Neural crest cell (in vitro differentiated cells): ENCODE results near the gene ULBP3. TPM values are rescaled to one million over a fixed set of nuclear protein-coding genes. Genes with fewer than 3 reads are reported as not detected.
"Not testable (repeated sequence)": the region's sequence is repeated elsewhere in the genome, so short reads cannot be mapped to it uniquely, and the experiment has no call there.

Source experiments
- DNase-seq: peaks from one replicate; pipeline ENCODE4 v3.0.0; 2021; ENCODE audit warnings: low read depth, mixed read lengths, low spot score
- H3K27ac Mint-ChIP-seq: one replicate; pipeline ENCODE4 v1.8.0; 2021; ENCODE audit warnings: mild to moderate bottlenecking, mixed read lengths; ENCODE audit not compliant: unreplicated experiment
- H3K27me3 Mint-ChIP-seq: 2 replicates; pipeline ENCODE4 v1.8.0; 2021; ENCODE audit warnings: low read depth, mild to moderate bottlenecking, mixed read lengths
- H3K36me3 Mint-ChIP-seq: 2 replicates; pipeline ENCODE4 v1.8.0; 2021; ENCODE audit warnings: low read depth, mild to moderate bottlenecking, mixed read lengths
- H3K4me1 Mint-ChIP-seq: 2 replicates; pipeline ENCODE4 v1.8.0; 2021; ENCODE audit warnings: mixed read lengths
- H3K4me3 Mint-ChIP-seq: one replicate; pipeline ENCODE4 v1.8.0; 2021; ENCODE audit warnings: mild to moderate bottlenecking, mixed read lengths
- H3K9me3 Mint-ChIP-seq: 2 replicates; pipeline ENCODE4 v1.8.0; 2021; ENCODE audit warnings: mixed read lengths
- total RNA-seq: library from RNA; stranded (reverse); gene quantifications from 2 replicates; pipeline ENCODE4 v1.2.1, GENCODE V29; 2021
- TF ChIP-seq, protein P1 (sequence below): fragments of 200-600 bp; sonication (generic); conservative IDR thresholded peaks from 2 replicates; pipeline ENCODE4 v1.5.0; 2021; ENCODE audit warnings: antibody characterized with exemption, mild to moderate bottlenecking

ULBP3 gene
- total RNA-seq, 1 donor from 2014 or later = 17.5 TPM

DNA sequence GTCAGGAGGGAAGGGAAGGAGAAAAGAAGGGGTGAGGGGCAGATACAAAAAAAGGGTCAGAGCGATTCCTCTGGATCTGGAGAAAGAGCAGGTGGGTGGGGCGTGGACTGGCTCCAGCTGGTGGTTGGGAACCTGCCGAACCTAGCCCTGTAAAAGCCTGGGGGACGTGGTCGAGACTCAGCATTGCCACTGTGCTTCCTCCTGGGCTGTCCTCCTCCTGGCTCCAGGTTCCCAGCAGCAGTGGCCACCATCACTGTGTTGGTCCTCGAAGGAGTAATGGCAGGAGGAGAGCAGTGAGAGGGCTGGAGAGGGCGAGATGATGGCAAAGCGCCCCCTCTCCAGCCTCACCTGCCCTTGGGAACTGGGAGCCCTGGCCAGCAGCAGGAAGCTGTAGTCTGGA, 40.1 kb downstream of the ULBP3 start:
- no peak for DNase-seq
- no peak overlapping the region for H3K4me3 Mint-ChIP-seq
- TF ChIP-seq, protein P1, sequence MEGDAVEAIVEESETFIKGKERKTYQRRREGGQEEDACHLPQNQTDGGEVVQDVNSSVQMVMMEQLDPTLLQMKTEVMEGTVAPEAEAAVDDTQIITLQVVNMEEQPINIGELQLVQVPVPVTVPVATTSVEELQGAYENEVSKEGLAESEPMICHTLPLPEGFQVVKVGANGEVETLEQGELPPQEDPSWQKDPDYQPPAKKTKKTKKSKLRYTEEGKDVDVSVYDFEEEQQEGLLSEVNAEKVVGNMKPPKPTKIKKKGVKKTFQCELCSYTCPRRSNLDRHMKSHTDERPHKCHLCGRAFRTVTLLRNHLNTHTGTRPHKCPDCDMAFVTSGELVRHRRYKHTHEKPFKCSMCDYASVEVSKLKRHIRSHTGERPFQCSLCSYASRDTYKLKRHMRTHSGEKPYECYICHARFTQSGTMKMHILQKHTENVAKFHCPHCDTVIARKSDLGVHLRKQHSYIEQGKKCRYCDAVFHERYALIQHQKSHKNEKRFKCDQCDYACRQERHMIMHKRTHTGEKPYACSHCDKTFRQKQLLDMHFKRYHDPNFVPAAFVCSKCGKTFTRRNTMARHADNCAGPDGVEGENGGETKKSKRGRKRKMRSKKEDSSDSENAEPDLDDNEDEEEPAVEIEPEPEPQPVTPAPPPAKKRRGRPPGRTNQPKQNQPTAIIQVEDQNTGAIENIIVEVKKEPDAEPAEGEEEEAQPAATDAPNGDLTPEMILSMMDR = no peak
- peaks cover 46% of the 10 kb centered on the region for H3K27me3 Mint-ChIP-seq
- H3K27ac Mint-ChIP-seq = no peak overlapping the region
- no peaks in the 10 kb centered on the region for H3K36me3 Mint-ChIP-seq
- H3K4me1 Mint-ChIP-seq = no peaks in the 10 kb centered on the region
- no peaks in the 10 kb centered on the region for H3K9me3 Mint-ChIP-seq

DNA sequence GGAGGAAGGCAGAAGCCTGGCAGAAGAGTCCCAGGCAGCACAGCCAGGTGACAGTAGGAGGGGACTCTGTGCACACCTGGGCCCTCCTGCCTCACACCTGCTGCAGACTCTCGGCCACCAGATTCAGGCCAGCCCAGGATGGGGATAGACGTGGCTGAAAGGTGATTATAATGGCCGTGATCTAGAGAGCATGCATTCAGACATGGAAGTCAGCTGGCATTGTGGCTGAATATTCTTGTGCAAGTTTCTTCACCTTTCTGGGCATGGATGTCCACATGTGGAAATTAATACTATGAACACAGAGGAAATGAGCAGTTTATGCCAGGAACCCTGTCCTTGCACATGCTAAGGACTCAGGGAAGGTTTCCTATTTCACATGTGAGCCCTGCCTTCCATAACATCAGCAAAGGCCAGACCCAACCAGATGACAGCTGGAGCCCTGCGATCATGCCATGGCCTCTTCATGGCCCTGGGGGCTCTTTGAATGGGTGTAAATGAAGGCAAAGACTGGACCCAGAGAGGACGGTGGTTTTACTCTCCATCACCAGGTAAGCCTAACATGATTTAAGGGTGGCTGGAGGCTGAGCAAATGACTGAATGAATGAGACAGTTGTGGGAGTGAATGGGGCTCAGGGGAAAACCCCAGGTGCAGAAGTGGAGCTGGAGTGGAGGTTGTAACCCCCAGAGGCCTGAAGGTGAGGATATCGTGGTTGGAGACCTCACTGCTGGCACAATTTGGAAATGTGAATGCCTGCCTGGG, 40.9 kb downstream of the ULBP3 start:
- Mint-ChIP-seq H3K27ac (no peak overlapping the region), H3K36me3 (no peaks in the 10 kb centered on the region), H3K27me3 (peaks cover 38% of the 10 kb centered on the region), H3K4me3 (no peak overlapping the region), H3K9me3 (no peaks in the 10 kb centered on the region), H3K4me1 (no peaks in the 10 kb centered on the region)
- no peak for DNase-seq
- TF ChIP-seq, protein P1 = no peak

DNA sequence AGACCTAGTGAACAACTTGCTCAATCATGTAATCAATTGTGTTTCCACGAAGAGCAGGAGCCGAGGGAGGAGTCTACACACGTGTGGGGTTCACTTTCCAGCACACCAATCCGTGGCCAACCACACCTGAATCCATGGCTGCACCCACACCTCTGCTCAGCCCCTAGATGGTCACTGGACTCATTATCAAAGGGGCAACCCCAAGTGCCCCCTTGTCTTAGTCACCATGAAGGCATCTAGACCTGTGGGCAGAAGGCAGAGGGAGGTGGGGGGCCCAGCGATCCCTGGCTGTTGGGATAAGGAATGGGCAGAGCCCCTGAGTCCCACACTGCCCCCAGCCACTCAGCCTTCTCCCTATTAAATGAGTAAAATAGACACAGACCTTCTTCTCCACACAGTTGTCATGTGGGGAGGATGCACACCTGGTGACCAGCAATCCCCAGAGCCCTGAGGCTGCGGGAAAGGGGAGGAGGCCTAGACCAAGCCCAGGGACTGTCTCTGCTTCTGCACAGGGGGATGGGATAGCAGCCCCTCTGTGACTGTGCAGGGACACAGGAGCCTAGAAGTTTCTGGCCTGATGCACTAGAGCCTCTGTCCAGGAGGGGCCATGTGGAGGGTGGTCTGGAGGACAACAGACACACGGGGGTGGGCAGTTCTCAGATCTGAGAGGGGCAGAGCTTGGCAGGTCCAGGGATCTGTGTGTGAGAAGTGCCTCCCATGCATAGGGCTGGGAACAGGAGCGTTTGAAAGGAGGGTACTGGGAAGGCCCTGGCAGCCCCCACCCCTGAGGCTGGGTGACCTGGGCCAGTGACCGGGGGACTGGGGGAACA, 41.7 kb downstream of the ULBP3 start:
- H3K4me3 Mint-ChIP-seq = no peak overlapping the region
- no peaks in the 10 kb centered on the region for H3K4me1 Mint-ChIP-seq
- TF ChIP-seq, protein P1 = no peak
- H3K27ac Mint-ChIP-seq = no peak overlapping the region
- no peaks in the 10 kb centered on the region for H3K36me3 Mint-ChIP-seq
- no peaks in the 10 kb centered on the region for H3K9me3 Mint-ChIP-seq
- peaks cover 35% of the 10 kb centered on the region for H3K27me3 Mint-ChIP-seq
- DNase-seq = no peak

DNA sequence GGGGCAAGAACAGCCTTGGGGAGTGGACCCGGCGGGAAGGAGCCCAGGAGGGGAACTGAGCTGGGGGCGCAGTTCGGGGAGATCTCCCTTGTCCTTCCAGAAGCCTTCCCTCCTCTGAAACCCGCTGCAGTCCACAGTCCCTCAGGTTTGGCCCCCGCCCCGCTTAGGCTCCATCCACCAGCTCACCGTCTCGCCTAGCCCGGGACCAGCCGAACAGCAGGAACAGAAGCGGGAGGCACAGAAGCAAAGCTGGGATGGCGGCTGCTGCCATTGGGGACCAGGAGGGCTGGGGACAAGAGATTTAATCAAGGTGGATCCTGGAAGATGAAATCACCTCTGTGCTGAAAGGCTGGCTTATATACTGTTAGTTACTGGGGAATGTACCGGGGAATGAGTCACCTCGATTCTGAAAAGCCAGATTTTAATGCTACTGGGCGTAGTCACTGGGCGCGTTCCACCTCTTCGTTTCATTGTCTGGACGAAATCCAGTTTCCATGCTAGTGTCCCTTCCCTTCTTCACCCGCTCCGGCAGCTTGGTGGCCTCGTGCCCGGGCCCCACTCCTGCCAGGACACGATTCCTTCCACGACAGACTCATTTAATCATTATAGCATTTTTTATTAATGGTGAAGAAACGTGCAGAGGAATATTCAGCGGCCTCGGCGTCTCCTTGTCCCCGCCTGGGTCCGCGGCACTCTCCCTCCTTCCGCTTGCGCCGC, 43.6 kb downstream of the ULBP3 start, which contains the start of gene RAET1L:
Gene RAET1L, minus strand, starts transcription at position 332 of the 717 bp plus-strand sequence. Its CDS starts 61 bp downstream, at position 271.
- Mint-ChIP-seq H3K36me3 (no peaks in the 10 kb centered on the region), H3K27ac (no peak within 1 kb of the TSS), H3K9me3 (no peaks in the 10 kb centered on the region), H3K4me1 (no peaks in the 10 kb centered on the region), H3K4me3 (no peak within 1 kb of the TSS), H3K27me3 (peaks cover 35% of the 10 kb centered on the region)
- DNase-seq = no peak
- TF ChIP-seq, protein P1 = no peak

DNA sequence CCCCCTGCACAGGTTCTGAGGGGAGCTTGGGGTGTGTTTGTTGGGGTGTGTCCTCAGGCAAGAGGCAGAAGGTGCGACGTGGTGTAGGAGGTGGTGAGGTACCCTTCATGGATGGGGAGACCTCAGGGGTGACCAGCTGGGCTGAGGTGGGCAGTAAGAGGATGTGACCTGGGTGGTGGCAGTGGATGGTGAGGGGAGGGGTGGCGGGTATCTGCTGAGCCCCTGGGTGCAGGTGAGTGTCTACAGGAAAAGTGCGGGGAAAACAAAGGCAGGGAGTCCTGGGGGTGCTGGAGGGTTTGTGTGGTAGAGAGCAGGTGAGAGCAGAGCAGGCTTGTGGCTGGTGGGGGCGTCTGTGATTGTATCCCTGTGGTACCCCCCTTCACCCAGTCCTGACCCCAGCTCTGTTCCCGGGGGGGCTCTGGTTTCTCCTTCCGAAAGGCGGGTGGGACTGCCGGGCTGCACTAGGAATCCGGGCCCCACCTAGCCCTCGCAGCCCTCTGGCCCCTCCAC, 44.2 kb downstream of the ULBP3 start:
- no peak overlapping the region for H3K4me3 Mint-ChIP-seq
- no peak for DNase-seq
- H3K27ac Mint-ChIP-seq = no peak overlapping the region
- TF ChIP-seq, protein P1 = no peak
- H3K9me3 Mint-ChIP-seq = no peaks in the 10 kb centered on the region
- no peaks in the 10 kb centered on the region for H3K36me3 Mint-ChIP-seq
- peaks cover 32% of the 10 kb centered on the region for H3K27me3 Mint-ChIP-seq
- H3K4me1 Mint-ChIP-seq = no peaks in the 10 kb centered on the region

DNA sequence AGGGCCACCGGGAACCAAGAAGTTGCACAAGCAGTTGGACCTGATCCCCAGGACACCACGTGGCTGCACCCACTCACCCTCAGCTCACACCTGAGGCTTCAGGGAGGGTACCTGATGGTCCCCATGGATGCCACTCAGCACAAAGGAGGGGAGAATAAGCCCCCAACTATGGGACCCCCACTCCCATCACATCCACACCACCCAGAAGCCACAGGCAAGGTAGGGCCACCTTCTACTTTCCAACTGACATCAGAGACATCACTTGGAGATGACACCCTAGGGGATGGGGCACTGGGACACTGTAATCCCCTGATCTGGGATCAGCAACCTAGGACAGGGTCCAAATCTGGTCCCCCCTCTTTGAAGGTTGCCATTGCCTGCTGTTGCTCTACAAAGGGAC, 44.9 kb downstream of the ULBP3 start:
- not testable (repeated sequence) for H3K4me3 Mint-ChIP-seq

DNA sequence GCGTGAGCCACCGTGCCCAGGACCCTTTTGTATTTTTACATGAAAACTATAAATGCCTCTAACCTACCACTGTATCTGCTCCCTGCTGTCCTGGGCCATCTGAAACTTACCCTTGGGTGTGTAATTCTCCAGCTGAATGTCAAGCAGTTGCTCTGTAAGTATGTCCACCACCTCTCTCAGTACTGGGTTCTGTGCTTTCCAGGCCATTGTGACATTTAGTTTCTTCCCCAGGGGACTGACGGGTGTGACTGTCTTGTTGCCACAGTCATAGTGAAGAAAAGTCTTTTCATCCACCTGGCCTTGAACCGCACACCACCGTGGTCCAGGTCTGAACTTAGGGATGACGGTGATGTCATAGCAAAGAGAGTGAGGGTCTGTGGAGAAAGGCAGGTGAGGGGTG, 47.1 kb downstream of the ULBP3 start:
- H3K36me3 Mint-ChIP-seq, H3K4me3 Mint-ChIP-seq, H3K9me3 Mint-ChIP-seq, H3K27ac Mint-ChIP-seq, DNase-seq, H3K4me1 Mint-ChIP-seq: not testable (repeated sequence)
- peaks cover 43% of the 10 kb centered on the region for H3K27me3 Mint-ChIP-seq

More for the DNA sequence above, 44.9 kb downstream of the ULBP3 start:
- peaks cover 36% of the 10 kb centered on the region for H3K27me3 Mint-ChIP-seq
- H3K27ac Mint-ChIP-seq, DNase-seq, H3K9me3 Mint-ChIP-seq, H3K36me3 Mint-ChIP-seq, H3K4me1 Mint-ChIP-seq: not testable (repeated sequence)
